ENCODE results near the gene ADSS1.

ADSS1 gene

DNA sequence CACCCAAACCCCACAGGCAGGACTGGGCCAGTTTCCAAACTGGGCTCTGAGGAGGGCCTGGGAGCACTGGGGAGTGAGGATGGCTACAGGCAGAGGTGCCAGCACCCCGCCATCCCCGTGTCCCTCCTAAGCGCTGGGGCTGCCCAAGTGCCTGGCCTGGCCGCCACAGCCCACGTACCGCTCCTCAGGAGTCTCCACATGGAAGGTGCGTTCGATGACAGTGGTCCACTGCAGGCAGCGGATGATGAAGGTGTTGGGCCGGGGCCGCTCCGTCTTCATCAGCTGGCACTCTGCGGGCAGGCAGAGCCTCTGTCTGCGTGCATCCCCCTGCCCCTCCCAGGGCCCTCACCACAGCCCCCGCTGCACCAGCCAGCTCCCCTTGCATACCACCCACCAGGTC lies 52.5 kb downstream of the ADSS1 start:
- Histone ChIP-seq H3F3A (ENCODE audit: insufficient read depth, low read length) (no peaks in the 10 kb centered on the region), H3K9ac (ENCODE audit: low read length) (no peak overlapping the region), H3K9me2 (ENCODE audit: low read depth, low read length) (no peaks in the 10 kb centered on the region), H3K4me1 (ENCODE audit: insufficient read depth, low read length, severe bottlenecking) (no peaks in the 10 kb centered on the region), H3K27ac (ENCODE audit: low read depth, low read length, poor library complexity, severe bottlenecking) (no peak overlapping the region), H3K9me3 (ENCODE audit: low read length) (peaks cover under 1% of the 10 kb centered on the region; the same call in 1 of the 2 replicates), H3K79me2 (ENCODE audit: insufficient read depth, low read length) (no peaks in the 10 kb centered on the region), H3K4me3 (ENCODE audit: low read depth, low read length, poor library complexity, severe bottlenecking) (no peak overlapping the region), H2AFZ (ENCODE audit: low read length) (no peak overlapping the region), H3K4me2 (ENCODE audit: low read length) (no peak overlapping the region), H3K36me3 (ENCODE audit: insufficient read depth, low read length) (peaks cover 41% of the 10 kb centered on the region), H4K20me1 (ENCODE audit: insufficient read depth, low read length) (no peaks in the 10 kb centered on the region), H3K27me3 (ENCODE audit: insufficient read depth, low read length) (no peaks in the 10 kb centered on the region)
- TF ChIP-seq EZH2 (IDR thresholded peaks at IDR 0.05; ENCODE audit: borderline replicate concordance, low read length): no peak
- TF ChIP-seq, protein P1, sequence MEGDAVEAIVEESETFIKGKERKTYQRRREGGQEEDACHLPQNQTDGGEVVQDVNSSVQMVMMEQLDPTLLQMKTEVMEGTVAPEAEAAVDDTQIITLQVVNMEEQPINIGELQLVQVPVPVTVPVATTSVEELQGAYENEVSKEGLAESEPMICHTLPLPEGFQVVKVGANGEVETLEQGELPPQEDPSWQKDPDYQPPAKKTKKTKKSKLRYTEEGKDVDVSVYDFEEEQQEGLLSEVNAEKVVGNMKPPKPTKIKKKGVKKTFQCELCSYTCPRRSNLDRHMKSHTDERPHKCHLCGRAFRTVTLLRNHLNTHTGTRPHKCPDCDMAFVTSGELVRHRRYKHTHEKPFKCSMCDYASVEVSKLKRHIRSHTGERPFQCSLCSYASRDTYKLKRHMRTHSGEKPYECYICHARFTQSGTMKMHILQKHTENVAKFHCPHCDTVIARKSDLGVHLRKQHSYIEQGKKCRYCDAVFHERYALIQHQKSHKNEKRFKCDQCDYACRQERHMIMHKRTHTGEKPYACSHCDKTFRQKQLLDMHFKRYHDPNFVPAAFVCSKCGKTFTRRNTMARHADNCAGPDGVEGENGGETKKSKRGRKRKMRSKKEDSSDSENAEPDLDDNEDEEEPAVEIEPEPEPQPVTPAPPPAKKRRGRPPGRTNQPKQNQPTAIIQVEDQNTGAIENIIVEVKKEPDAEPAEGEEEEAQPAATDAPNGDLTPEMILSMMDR (IDR thresholded peaks at IDR 0.05; ENCODE audit: low read length): no peak

DNA sequence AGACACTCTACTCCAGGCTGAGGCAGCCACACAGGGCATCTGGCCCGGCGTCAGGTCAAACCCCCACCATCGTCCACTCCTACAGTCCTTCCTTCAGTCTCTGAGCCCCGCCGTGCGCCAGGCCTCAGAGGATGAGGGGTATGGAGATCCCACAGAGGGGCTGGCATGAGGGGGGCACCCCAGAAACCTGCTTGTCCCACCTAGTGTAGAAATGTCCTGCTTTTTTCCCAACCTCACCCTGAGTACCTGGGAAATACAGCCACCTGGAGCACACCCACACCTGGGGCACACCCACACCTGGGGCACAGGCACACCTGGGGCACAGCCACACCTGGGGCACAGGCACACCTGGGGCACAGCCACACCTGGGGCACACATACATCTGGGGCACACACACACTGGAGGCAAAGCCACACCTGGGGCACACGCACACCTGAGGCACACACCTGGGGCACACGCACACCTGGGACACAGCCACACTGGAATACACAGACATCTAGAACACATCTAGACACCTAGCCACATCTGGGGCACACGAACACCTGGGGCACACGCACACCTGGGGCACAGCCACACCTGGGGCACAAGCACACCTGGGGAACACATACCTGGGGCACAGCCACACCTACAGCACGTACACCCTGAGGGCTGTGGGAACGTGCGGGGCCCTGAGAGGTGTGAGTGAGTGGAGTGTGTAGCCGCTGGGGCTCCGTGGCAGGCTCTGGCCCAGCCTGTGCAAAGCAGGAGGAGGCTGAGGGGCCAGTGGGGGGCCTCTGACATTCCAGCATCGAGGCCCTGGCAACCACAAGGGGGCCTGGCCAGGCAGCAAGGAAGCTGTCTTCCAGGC lies 53.2 kb downstream of the ADSS1 start:
- Histone ChIP-seq H4K20me1 (ENCODE audit: insufficient read depth, low read length) (no peaks in the 10 kb centered on the region), H3K36me3 (ENCODE audit: insufficient read depth, low read length) (peaks cover 34% of the 10 kb centered on the region)

GRCh38 chr14:104777808-104778249 lies 53.8 kb downstream of the ADSS1 start:
- Histone ChIP-seq H3K27me3 (ENCODE audit: insufficient read depth, low read length) (no peaks in the 10 kb centered on the region), H3K4me2 (ENCODE audit: low read length) (no peak overlapping the region), H3K9me2 (ENCODE audit: low read depth, low read length) (no peaks in the 10 kb centered on the region), H2AFZ (ENCODE audit: low read length) (no peak overlapping the region), H3K27ac (ENCODE audit: low read depth, low read length, poor library complexity, severe bottlenecking) (peak overlapping the region; percentile 24), H3K9me3 (ENCODE audit: low read length) (no peaks in the 10 kb centered on the region), H3K79me2 (ENCODE audit: insufficient read depth, low read length) (no peaks in the 10 kb centered on the region), H3F3A (ENCODE audit: insufficient read depth, low read length) (no peaks in the 10 kb centered on the region), H4K20me1 (ENCODE audit: insufficient read depth, low read length) (no peaks in the 10 kb centered on the region), H3K9ac (ENCODE audit: low read length) (no peak overlapping the region), H3K36me3 (ENCODE audit: insufficient read depth, low read length) (peaks cover 28% of the 10 kb centered on the region), H3K4me1 (ENCODE audit: insufficient read depth, low read length, severe bottlenecking) (no peaks in the 10 kb centered on the region), H3K4me3 (ENCODE audit: low read depth, low read length, poor library complexity, severe bottlenecking) (no peak overlapping the region)
- no peak for TF ChIP-seq EZH2 (IDR thresholded peaks at IDR 0.05; ENCODE audit: borderline replicate concordance, low read length)
- TF ChIP-seq, protein P1 (IDR thresholded peaks at IDR 0.05; ENCODE audit: low read length): no peak

More for the DNA sequence above, 53.2 kb downstream of the ADSS1 start:
- Histone ChIP-seq H3K27me3 (ENCODE audit: insufficient read depth, low read length) (no peaks in the 10 kb centered on the region), H3K4me2 (ENCODE audit: low read length) (no peak overlapping the region), H3K4me3 (ENCODE audit: low read depth, low read length, poor library complexity, severe bottlenecking) (no peak overlapping the region), H3K4me1 (ENCODE audit: insufficient read depth, low read length, severe bottlenecking) (no peaks in the 10 kb centered on the region), H2AFZ (ENCODE audit: low read length) (no peak overlapping the region), H3K9me2 (ENCODE audit: low read depth, low read length) (no peaks in the 10 kb centered on the region), H3K9me3 (ENCODE audit: low read length) (no peaks in the 10 kb centered on the region), H3K9ac (ENCODE audit: low read length) (no peak overlapping the region), H3F3A (ENCODE audit: insufficient read depth, low read length) (no peaks in the 10 kb centered on the region), H3K79me2 (ENCODE audit: insufficient read depth, low read length) (no peaks in the 10 kb centered on the region), H3K27ac (ENCODE audit: low read depth, low read length, poor library complexity, severe bottlenecking) (peak overlapping the region; percentile 24)
- TF ChIP-seq, protein P1 (IDR thresholded peaks at IDR 0.05; ENCODE audit: low read length): no peak
- TF ChIP-seq EZH2 (IDR thresholded peaks at IDR 0.05; ENCODE audit: borderline replicate concordance, low read length): no peak
